AG04450 (cell line): Measurements from ENCODE around the gene AJM1. TPM values are rescaled to one million over a fixed set of nuclear protein-coding genes. Genes with fewer than 3 reads are reported as not detected.
"Not testable (repeated sequence)": the region's sequence is repeated elsewhere in the genome, so short reads cannot be mapped to it uniquely, and the experiment has no call there.

Source experiments
- CTCF ChIA-PET: fragments of 300-600, 350-600 bp; formaldehyde crosslinking; extraction: SDS; loops from one replicate; lab custom pipeline; 2022; ENCODE audit warnings: antibody characterized with exemption, inconsistent platforms; lab: Charles Lee
- POLR2A ChIA-PET: fragments of 350-600 bp; formaldehyde crosslinking; extraction: SDS; loops from one replicate; lab custom pipeline; 2021; ENCODE audit warnings: antibody characterized with exemption, inconsistent platforms; lab: Yijun Ruan, JAX
- DNase-seq: peaks from one replicate; pipeline ENCODE4 v3.0.0-alpha.2; 2011; ENCODE audit warnings: low read depth, low spot score
- H3K27ac ChIP-seq: one replicate; pipeline ENCODE4 v1.5.1; 2012; ENCODE audit warnings: low read depth, low read length, control low read depth
- H3K27me3 ChIP-seq: one replicate; pipeline ENCODE4 v1.6.0; 2012; ENCODE audit warnings: low read length; ENCODE audit not compliant: control insufficient read depth, insufficient read depth
- H3K4me3 ChIP-seq: 2 replicates; pipeline ENCODE4 v1.5.1; 2011; ENCODE audit warnings: mild to moderate bottlenecking, low read depth, low read length, control low read depth
- H3K9me3 ChIP-seq: 2 replicates; pipeline ENCODE4 v1.5.1; 2012; ENCODE audit warnings: low read length; ENCODE audit not compliant: control insufficient read depth, insufficient read depth
- CTCF ChIP-seq: IDR thresholded peaks from 2 replicates; pipeline ENCODE4 v1.5.1; 2011; ENCODE audit warnings: low read depth, low read length, control low read depth, inconsistent platforms
- polyA minus RNA-seq: library from RNA; depleted of rRNA, polyadenylated mRNA; stranded (reverse); fragments of >200 nt; gene quantifications from 2 replicates; pipeline ENCODE4 v1.2.3, GENCODE V29; 2011; rRNA and poly(A)+ RNA removed
- polyA plus RNA-seq: library from polyadenylated mRNA; depleted of rRNA; stranded (reverse); fragments of >200 nt; gene quantifications from 2 replicates; pipeline ENCODE4 v1.2.3, GENCODE V29; 2011; rRNA removed

Gene AJM1
- polyA plus RNA-seq (0.26 and 0.42 TPM in 2 replicates), polyA minus RNA-seq (0.22 and 0.23 TPM in 2 replicates)

DNA sequence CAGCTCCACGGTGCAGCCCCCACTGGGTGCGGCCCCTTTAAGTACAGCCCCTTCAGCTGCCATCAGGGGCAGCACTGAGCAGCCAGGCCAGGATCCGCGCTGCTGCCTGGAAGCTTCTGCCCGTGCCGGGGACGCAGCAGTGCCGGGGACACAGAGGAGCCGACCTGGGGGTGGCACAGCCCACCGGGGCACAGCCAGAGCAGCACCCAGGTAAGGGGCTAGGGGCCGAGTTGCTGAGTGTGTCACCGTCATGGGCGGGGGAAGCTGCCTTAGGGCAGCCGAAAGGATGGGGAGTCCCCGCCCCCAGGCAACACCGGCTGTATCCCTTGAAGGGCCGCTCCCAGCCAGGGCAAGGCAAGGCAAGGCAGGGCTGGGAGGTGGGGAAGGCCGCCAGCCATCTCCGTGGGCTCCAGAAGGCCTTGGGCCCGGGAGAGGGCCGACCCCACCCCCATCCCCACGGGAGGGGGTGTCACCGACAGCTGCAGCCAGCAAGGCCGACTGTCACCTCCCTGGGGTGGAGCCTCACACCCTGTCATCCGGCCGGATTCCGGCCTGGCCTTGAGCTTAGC is at the start of gene AJM1:
Gene AJM1, plus strand, starts transcription at position 99 of the 569 bp plus-strand sequence. CDS start 1,937 bp downstream, outside the sequence.
- not testable (repeated sequence) for H3K9me3 ChIP-seq
- ChIA-PET CTCF (interaction anchor here (0.8 to 2.0 kb wide), 18 partner anchors 10 to 193 kb away, joined by 3 to 10 read pairs (median 3); no protein-coding TSS in a partner anchor), POLR2A (interaction anchor here (0.6 to 1.3 kb wide), 5 partner anchors 9 to 143 kb away, joined by 3 to 4 read pairs (median 3); no protein-coding TSS in a partner anchor)
- H3K4me3 ChIP-seq = peak within 1 kb of the TSS; percentile 65
- peak; percentile 49 for DNase-seq
- peak within 1 kb of the TSS; percentile 31 for H3K27ac ChIP-seq
- peak; percentile 86 for TF ChIP-seq CTCF
- H3K27me3 ChIP-seq = peaks cover 21% of the 10 kb centered on the region

- POLR2A ChIA-PET = no interaction called here
- TF ChIP-seq CTCF = no peak
- CTCF ChIA-PET = interaction anchor here (1.3 to 2.7 kb wide), 3 partner anchors 10 to 28 kb away, joined by 3 to 13 read pairs (median 12); partner anchors contain the start of gene RABL6
Observed at GRCh38 chr9:136793086-136793946, 49.0 kb upstream of the AJM1 start.

DNA sequence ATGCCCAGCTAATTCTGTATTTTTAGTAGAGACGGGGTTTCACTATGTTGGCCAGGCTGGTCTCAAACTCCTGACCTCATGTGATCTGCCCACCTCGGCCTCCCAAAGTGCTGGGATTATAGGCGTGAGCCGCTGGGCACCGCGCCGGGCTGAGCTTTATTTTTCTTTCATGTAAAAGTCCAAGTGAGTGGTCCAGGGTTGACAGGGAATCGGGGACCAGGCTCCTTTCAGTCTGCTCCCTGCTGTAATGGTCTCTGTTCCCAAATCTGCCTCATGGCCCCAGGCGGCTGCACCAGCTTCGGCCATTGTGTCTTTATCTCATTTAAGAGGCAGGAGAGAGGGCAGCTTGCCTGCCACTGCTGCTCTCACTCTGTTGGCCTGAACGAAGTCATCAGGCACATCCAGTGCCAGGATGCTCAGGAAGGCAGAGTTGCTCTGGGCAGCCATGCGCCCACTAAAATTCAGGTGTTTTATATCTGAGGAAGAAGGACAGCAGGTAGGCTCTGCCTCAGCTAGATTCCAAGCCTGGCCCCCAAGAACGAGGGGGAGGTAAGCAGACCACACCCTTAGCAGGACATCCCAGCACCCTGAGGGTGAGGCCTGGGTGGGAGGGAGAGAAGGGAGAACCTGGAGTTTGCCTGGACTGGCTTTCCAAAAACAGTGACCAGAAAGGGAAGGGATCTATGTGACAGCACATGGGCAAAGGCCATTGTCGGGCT is 47.8 kb upstream of the AJM1 start:
- no peak for DNase-seq
- Histone ChIP-seq H3K4me3 (no peak overlapping the region), H3K27ac (no peak overlapping the region), H3K27me3 (peaks cover 27% of the 10 kb centered on the region), H3K9me3 (no peaks in the 10 kb centered on the region; the same call in 1 of the 2 replicates)
- CTCF ChIA-PET = interaction anchor here (2.3 to 2.7 kb wide), 2 partner anchors 8 to 12 kb away, joined by 12 to 13 read pairs; partner anchors contain the start of gene RABL6
- POLR2A ChIA-PET = interaction anchor here (1.0 kb wide), 1 partner anchor 14 kb away, joined by 3 read pairs; the partner anchor contains the start of gene RABL6
- no peak for TF ChIP-seq CTCF

More at GRCh38 chr9:136793086-136793946, 49.0 kb upstream of the AJM1 start:
- DNase-seq = no peak
- peaks cover 16% of the 10 kb centered on the region for H3K27me3 ChIP-seq
- no peak overlapping the region for H3K27ac ChIP-seq
- H3K9me3 ChIP-seq = no peaks in the 10 kb centered on the region; the same call in 1 of the 2 replicates
- no peak overlapping the region for H3K4me3 ChIP-seq

GRCh38 chr9:136795000-136795348 is 47.3 kb upstream of the AJM1 start:
- Histone ChIP-seq H3K9me3 (no peaks in the 10 kb centered on the region; the same call in 1 of the 2 replicates), H3K27me3 (peaks cover 32% of the 10 kb centered on the region), H3K4me3 (no peak overlapping the region), H3K27ac (no peak overlapping the region)
- ChIA-PET CTCF (no interaction called here), POLR2A (interaction anchor here (1.0 kb wide), 1 partner anchor 13 kb away, joined by 3 read pairs; the partner anchor contains the start of gene RABL6)
- no peak for TF ChIP-seq CTCF
- no peak for DNase-seq
